PC-9 (cell line): ENCODE measurements around the gene PLB1. TPM values are rescaled to one million over a fixed set of nuclear protein-coding genes. Genes with fewer than 3 reads are reported as not detected.

Experiments
- BruUV-seq: library from RNA; stranded (reverse); fragments of 400-500 nt; replicated peaks from 2 replicates; lab custom pipeline; 2021; lab: Mats Ljungman, UMichigan
- CTCF ChIA-PET: fragments of 300-600 bp; sonication (Branson Sonifier 250); formaldehyde crosslinking; loops from one replicate; lab custom pipeline; 2022; ENCODE audit warnings: antibody characterized with exemption; lab: Charles Lee
- POLR2A ChIA-PET: fragments of 300-600 bp; sonication (Branson Sonifier 250); formaldehyde crosslinking; loops from one replicate; lab custom pipeline; 2022; ENCODE audit warnings: antibody characterized with exemption; ENCODE audit not compliant: unreplicated experiment; lab: Charles Lee
- DNase-seq, 2 experiments: peaks; one replicate each; pipeline versions ENCODE4 v3.0.0 to v3.0.0-alpha.2; 2015 to 2022; ENCODE audit warnings: mixed read lengths in 1 of 2
- H2AFZ ChIP-seq: fragments of 200-600 bp; sonication (generic); 2 replicates; pipeline ENCODE4 v1.8.1; 2017; ENCODE audit warnings: antibody characterized with exemption
- H3F3A ChIP-seq: fragments of 200-600 bp; sonication (generic); 2 replicates; pipeline ENCODE4 v1.8.1; 2017; ENCODE audit warnings: antibody characterized with exemption, mild to moderate bottlenecking, low read depth; ENCODE audit not compliant: insufficient read depth
- H3K27ac ChIP-seq: fragments of 200-600 bp; sonication (generic); 2 replicates; pipeline ENCODE4 v1.6.1; 2016; ENCODE audit warnings: mixed run types
- H3K27me3 ChIP-seq: fragments of 200-600 bp; sonication (generic); 2 replicates; pipeline ENCODE4 v1.6.1; 2016; ENCODE audit warnings: low read depth, mixed run types; ENCODE audit not compliant: insufficient read depth
- H3K36me3 ChIP-seq: fragments of 200-600 bp; sonication (generic); 2 replicates; pipeline ENCODE4 v1.6.1; 2016; ENCODE audit warnings: low read depth, mixed run types
- H3K4me1 ChIP-seq: fragments of 200-600 bp; sonication (generic); replicated peaks from 2 replicates; pipeline ENCODE4 v1.6.1; 2016; ENCODE audit warnings: mixed run types; ENCODE audit not compliant: insufficient read depth
- H3K4me2 ChIP-seq: fragments of 200-600 bp; sonication (generic); 2 replicates; pipeline ENCODE4 v1.6.1; 2017; ENCODE audit warnings: mixed run types
- H3K4me3 ChIP-seq: fragments of 200-600 bp; sonication (generic); 2 replicates; pipeline ENCODE4 v1.6.1; 2016; ENCODE audit warnings: mixed run types
- H3K79me2 ChIP-seq: fragments of 200-600 bp; sonication (generic); 2 replicates; pipeline ENCODE4 v1.6.1; 2017; ENCODE audit warnings: low read depth, mixed run types
- H3K9me2 ChIP-seq: fragments of 200-600 bp; sonication (generic); 2 replicates; pipeline ENCODE4 v1.8.1; 2017; ENCODE audit warnings: mild to moderate bottlenecking; ENCODE audit not compliant: insufficient read depth
- H3K9me3 ChIP-seq: fragments of 200-600 bp; sonication (generic); 2 replicates; pipeline ENCODE4 v1.8.1; 2016; ENCODE audit warnings: low read depth; ENCODE audit not compliant: insufficient read depth
- H4K20me1 ChIP-seq: fragments of 200-600 bp; sonication (generic); 2 replicates; pipeline ENCODE4 v1.8.1; 2017; ENCODE audit not compliant: insufficient read depth
- EZH2 ChIP-seq: fragments of 200-600 bp; sonication (generic); IDR thresholded peaks from 2 replicates; pipeline ENCODE4 v1.8.0; 2017; ENCODE audit warnings: antibody characterized with exemption, low read depth
- intact Hi-C: fragments of 100-400 bp; cut with micrococcal nuclease; formaldehyde crosslinking; loops from one replicate; pipeline ENCODE4 v1.10.0; 2022; ENCODE audit not compliant: unreplicated experiment
- total RNA-seq: library from RNA; stranded (reverse); gene quantifications from 2 replicates; pipeline ENCODE4 v1.2.3, GENCODE V29; 2021
- TF ChIP-seq, protein P1 (sequence below): fragments of 200-600 bp; sonication (generic); conservative IDR thresholded peaks from 2 replicates; pipeline ENCODE4 v1.6.1; 2017; ENCODE audit warnings: mixed run types, antibody characterized with exemption, mild to moderate bottlenecking, moderate library complexity

Gene PLB1
- total RNA-seq, 1 experiment from 2014 or later: 2.7 TPM

DNA sequence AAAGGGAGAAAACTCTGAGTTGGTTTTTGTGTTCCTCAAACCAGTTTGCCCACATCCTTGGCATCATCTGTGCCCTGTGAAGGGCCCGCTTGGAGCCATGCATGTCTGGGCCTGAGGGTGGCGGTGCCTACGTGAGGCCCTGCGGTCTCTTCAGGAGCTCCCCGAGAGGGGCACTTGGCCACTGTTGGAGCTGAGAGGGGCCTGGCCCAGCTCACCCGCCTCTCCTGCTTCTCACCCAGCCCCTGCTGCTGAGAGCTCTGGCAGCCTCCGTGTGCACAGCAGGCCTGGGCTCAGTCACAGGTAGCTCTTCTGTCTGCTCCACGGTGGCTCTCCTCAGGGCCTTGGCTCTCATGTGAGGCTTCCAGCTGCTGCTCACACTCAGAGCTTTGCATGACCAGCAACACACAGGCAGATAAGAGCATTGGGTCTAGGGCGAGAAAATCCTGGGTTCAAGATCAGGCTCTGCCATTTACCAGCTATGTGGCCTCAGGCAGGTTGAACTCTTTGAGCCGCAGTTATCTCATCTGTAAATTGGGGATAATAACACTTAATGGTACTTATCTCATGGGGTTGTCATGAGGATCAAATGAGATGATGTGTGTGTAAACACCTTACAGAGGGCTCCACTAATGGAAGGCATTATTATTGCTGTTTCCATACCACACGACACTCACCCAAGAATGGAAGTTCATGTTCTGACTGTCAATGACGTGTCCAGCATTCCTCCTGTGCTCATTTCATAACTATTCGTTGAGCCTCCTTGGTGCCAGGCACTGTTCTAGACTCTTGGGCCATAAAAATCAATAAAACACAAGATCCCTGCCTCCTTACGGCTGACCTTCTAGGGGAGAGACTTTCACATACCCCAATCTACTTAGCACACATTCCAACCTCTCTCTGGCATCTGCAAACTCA, 41.6 kb upstream of the PLB1 start:
- ChIA-PET POLR2A (no interaction called here), CTCF (no interaction called here)
- Histone ChIP-seq H3F3A (peaks cover 19% of the 10 kb centered on the region; the same call in 1 of the 2 replicates), H2AFZ (no peak overlapping the region), H3K79me2 (no peaks in the 10 kb centered on the region), H3K27ac (no peak overlapping the region), H3K27me3 (no peaks in the 10 kb centered on the region), H3K4me3 (no peak overlapping the region), H3K36me3 (no peaks in the 10 kb centered on the region), H3K9me2 (no peaks in the 10 kb centered on the region), H3K4me1 (peaks cover 28% of the 10 kb centered on the region), H4K20me1 (no peaks in the 10 kb centered on the region), H3K9me3 (no peaks in the 10 kb centered on the region), H3K4me2 (no peak overlapping the region)
- DNase-seq: no peak
- intact Hi-C loops: loop anchor here (5.0 kb wide), 2 partner anchors 177 to 562 kb away; partner anchors contain the start of genes BABAM2 and RBKS
- no peak for TF ChIP-seq EZH2
- TF ChIP-seq, protein P1, sequence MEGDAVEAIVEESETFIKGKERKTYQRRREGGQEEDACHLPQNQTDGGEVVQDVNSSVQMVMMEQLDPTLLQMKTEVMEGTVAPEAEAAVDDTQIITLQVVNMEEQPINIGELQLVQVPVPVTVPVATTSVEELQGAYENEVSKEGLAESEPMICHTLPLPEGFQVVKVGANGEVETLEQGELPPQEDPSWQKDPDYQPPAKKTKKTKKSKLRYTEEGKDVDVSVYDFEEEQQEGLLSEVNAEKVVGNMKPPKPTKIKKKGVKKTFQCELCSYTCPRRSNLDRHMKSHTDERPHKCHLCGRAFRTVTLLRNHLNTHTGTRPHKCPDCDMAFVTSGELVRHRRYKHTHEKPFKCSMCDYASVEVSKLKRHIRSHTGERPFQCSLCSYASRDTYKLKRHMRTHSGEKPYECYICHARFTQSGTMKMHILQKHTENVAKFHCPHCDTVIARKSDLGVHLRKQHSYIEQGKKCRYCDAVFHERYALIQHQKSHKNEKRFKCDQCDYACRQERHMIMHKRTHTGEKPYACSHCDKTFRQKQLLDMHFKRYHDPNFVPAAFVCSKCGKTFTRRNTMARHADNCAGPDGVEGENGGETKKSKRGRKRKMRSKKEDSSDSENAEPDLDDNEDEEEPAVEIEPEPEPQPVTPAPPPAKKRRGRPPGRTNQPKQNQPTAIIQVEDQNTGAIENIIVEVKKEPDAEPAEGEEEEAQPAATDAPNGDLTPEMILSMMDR: no peak
- BruUV-seq: no TSS peak

DNA sequence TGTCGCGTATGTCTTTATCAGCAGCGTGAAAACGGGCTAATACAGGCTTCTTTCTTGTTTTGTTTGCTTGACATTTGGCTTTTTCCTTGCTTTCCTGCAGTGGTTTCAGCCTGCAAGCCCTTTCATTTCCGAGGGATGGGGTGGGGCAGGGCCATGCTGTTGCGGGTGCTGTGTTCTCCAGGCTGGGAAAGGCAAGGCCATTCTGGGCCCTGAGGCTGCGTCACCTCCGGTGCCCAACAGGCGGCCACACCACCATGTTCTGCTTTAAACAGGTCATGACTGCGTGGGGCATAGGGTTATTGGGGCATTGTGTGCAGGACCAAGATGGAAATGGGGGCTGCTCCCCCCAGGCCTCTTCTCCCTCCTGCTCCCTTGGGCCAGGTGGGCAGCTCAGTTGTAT, 38.6 kb upstream of the PLB1 start:
- H3K4me3 ChIP-seq: no peak overlapping the region
- DNase-seq: no peak
- peaks cover 6% of the 10 kb centered on the region; the same call in 1 of the 2 replicates for H3F3A ChIP-seq
- H4K20me1 ChIP-seq: no peaks in the 10 kb centered on the region
- H3K4me1 ChIP-seq: peaks cover 13% of the 10 kb centered on the region
- no peaks in the 10 kb centered on the region for H3K36me3 ChIP-seq
- no peak for TF ChIP-seq EZH2
- TF ChIP-seq, protein P1: no peak
- H3K4me2 ChIP-seq: no peak overlapping the region
- no peaks in the 10 kb centered on the region for H3K9me2 ChIP-seq
- H3K27me3 ChIP-seq: no peaks in the 10 kb centered on the region
- no peaks in the 10 kb centered on the region for H3K9me3 ChIP-seq
- BruUV-seq: no TSS peak
- no peak overlapping the region for H3K27ac ChIP-seq
- H2AFZ ChIP-seq: no peak overlapping the region
- ChIA-PET POLR2A (no interaction called here), CTCF (no interaction called here)
- H3K79me2 ChIP-seq: no peaks in the 10 kb centered on the region
- intact Hi-C loops: no loop called here

DNA sequence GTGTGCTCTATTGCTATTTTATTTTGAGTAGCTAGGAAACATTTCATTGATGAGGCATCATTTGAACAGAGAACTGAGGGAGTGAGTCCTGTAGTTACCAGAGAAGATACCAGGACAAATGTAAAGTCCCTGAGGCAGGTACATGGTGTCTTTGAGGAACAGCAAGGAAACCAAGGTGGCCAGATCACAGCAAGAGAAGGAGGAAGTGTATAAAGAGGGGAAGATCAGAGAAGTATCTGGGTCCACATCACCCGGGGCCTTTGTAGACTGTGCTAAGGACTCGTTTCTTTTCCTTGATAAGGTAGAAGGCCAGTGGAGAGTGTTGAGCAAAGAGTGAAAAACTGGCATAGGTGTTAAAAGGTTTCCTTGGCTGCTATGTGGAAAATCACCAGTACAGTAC, 34.8 kb upstream of the PLB1 start:
- H3K9me3 ChIP-seq: 0 out of 2 replicates have a peak, but pooled peaks cover 6% of the 10 kb centered on the region
- no peaks in the 10 kb centered on the region for H3K27me3 ChIP-seq
- POLR2A ChIA-PET: interaction anchor here (0.7 kb wide), 1 partner anchor 398 kb away, joined by 9 read pairs; no protein-coding TSS in a partner anchor
- no peaks in the 10 kb centered on the region for H3K4me1 ChIP-seq
- BruUV-seq: no TSS peak
- H4K20me1 ChIP-seq: no peaks in the 10 kb centered on the region
- TF ChIP-seq EZH2: no peak
- TF ChIP-seq, protein P1: no peak
- intact Hi-C loops: no loop called here
- H3K9me2 ChIP-seq: no peaks in the 10 kb centered on the region
- H2AFZ ChIP-seq: no peak overlapping the region
- CTCF ChIA-PET: no interaction called here
- no peak for DNase-seq
- no peak overlapping the region for H3K27ac ChIP-seq
- no peak overlapping the region for H3K4me2 ChIP-seq
- H3K4me3 ChIP-seq: no peak overlapping the region
- H3K36me3 ChIP-seq: no peaks in the 10 kb centered on the region
- no peaks in the 10 kb centered on the region for H3F3A ChIP-seq
- H3K79me2 ChIP-seq: no peaks in the 10 kb centered on the region
